Measurements from ENCODE around the gene PLD4.

DNA sequence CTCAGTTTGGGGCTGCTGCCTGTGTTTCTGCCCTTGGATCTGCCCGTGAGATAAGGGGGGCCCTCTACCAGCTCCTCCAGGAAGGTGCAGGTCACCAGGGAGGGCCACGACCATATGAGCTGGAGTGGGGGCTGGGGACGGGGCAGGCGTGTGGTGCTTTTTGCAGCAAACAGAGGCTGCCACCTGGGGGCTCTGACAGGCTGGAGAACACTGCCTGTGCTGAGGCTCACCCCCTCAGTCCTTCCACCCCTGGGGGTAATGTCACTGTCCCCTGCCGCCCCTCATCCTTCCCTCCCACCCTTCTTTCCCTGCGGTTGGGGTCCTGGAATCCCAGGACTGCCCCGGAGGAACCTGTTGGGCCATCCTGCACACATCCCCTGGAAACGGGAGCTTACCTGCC, 3.2 kb downstream of the PLD4 start:
- TF ChIP-seq EZH2 (IDR thresholded peaks at IDR 0.05; ENCODE audit: borderline replicate concordance, low read length): no peak
- TF ChIP-seq, protein P1, sequence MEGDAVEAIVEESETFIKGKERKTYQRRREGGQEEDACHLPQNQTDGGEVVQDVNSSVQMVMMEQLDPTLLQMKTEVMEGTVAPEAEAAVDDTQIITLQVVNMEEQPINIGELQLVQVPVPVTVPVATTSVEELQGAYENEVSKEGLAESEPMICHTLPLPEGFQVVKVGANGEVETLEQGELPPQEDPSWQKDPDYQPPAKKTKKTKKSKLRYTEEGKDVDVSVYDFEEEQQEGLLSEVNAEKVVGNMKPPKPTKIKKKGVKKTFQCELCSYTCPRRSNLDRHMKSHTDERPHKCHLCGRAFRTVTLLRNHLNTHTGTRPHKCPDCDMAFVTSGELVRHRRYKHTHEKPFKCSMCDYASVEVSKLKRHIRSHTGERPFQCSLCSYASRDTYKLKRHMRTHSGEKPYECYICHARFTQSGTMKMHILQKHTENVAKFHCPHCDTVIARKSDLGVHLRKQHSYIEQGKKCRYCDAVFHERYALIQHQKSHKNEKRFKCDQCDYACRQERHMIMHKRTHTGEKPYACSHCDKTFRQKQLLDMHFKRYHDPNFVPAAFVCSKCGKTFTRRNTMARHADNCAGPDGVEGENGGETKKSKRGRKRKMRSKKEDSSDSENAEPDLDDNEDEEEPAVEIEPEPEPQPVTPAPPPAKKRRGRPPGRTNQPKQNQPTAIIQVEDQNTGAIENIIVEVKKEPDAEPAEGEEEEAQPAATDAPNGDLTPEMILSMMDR (IDR thresholded peaks at IDR 0.05; ENCODE audit: low read length): peak; percentile 10; the same call in 1 of the 2 replicates

Measured in OCI-LY1 (cell line).